ENCODE measurements around the gene CHL1.

CHL1 gene

DNA sequence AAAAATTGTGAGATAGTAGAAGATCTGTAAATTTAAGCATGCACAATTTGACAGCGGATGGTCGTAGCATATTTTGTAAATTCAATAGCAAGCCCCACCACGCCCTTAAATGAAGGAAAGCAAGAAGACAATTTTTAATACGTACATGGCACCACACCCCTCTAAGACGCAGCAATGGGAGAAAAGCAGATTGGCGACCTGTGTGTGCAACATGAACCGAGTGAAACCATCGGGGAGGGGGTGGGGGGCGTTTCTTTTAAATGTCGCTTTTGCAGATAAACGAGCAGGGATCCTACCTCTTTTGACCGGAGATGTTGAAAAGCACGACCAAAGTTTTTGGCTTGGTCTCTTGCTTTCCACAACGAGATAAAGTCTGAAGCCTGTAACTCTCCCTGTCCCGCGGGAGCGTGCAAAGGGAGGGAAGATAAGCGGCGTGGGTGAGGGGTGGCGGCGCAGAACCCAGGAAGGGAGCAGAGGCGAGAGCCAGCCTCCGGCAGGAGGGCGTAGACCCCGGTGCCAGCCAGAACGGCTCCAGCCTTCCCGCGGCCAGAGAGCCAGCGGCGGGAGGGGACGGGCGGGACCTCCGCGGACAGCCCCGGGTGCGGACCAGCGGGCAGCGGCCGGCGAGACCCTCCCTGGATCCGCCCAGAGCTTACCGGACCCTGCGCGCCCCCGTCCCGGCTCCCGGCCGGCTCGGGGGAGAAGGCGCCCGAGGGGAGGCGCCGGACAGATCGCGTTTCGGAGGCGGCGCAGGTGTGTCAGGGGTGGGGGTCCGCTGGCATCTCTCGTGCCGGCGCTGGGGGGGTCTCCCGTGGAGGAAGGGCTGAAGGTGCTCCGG is at the start of gene CHL1:
Gene CHL1, plus strand, starts transcription at position 453 of the 838 bp plus-strand sequence. CDS start 123,014 bp downstream, outside the sequence.
- no peak for DNase-seq (ENCODE audit: low spot score)

GRCh38 chr3:151614-152189 is 44.9 kb upstream of the CHL1 start:
- DNase-seq (ENCODE audit: low spot score): no peak

DNA sequence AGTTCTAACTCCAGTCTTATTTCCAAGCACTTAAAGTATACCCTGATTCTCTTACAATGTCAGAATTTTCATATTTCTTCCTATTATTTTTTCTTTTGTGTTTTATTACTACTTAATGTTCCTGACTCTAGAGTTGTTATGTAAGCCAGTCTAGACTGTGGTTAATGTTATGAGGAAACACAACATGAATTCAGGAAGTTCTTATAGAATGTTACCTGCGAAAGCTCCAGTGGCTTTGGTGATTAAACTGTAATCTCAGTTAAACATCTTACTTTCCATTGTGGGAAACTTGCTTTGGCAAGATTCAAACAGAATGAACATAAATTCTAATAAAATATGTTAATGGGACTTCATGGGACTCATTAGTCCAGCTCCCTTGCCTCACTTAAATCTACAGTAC is 36.6 kb upstream of the CHL1 start:
- no peak for DNase-seq (ENCODE audit: low spot score)

- DNase-seq (ENCODE audit: low spot score): no peak
These were observed 30.5 kb upstream of the CHL1 start for GRCh38 chr3:166071-166470.

- no peak for DNase-seq (ENCODE audit: low spot score)
These were observed 29.8 kb upstream of the CHL1 start for GRCh38 chr3:166799-167198.

DNA sequence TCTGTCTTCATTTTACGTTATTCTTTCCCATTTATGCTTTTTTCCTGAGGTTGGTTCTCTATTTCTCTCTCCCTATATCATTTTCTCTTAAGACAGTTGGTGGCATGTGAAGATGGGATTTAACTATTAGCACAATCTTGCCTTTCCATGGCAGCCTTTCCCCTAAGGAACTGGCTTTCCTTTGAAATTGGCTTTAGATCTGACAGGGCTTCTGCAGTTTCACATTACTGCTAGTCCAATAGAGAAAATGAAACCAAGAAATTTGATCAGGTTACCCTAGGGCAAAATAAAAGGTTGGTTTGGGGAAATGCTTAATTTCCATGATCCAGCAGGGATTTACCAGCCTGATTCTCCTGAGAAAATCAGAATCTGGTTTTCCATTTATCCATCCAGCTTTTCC is 22.7 kb upstream of the CHL1 start:
- DNase-seq (ENCODE audit: low spot score): no peak

GRCh38 chr3:184976-185375 is 11.6 kb upstream of the CHL1 start:
- no peak for DNase-seq (ENCODE audit: low spot score)

- DNase-seq (ENCODE audit: low spot score): no peak
These were observed 4.2 kb upstream of the CHL1 start for GRCh38 chr3:192215-192929.

- DNase-seq (ENCODE audit: low spot score): no peak
These were observed 2.6 kb upstream of the CHL1 start for GRCh38 chr3:194001-194400.

- no peak for DNase-seq (ENCODE audit: low spot score)
These were observed 2.1 kb upstream of the CHL1 start for GRCh38 chr3:194421-194820.

DNA sequence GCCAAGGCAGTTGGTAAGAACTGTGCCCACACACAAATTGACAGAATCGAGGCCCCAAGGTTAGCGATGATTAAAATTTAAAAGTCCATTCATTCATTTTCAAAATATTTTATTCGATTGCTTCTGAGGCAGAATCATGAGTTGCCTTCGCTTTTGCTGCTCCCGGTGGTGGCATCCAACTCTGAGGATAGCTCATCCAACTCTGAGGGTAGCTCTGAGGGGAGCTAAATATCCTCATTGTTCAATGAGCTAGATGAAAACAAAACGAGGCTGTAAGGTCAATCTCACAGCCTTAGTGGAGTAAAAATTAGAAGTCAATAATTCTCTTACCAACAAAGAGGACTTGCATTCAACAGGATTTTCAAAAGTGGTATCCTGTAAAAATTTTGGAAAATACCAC is 897 bp upstream of the CHL1 start:
- DNase-seq (ENCODE audit: low spot score): no peak

DNA sequence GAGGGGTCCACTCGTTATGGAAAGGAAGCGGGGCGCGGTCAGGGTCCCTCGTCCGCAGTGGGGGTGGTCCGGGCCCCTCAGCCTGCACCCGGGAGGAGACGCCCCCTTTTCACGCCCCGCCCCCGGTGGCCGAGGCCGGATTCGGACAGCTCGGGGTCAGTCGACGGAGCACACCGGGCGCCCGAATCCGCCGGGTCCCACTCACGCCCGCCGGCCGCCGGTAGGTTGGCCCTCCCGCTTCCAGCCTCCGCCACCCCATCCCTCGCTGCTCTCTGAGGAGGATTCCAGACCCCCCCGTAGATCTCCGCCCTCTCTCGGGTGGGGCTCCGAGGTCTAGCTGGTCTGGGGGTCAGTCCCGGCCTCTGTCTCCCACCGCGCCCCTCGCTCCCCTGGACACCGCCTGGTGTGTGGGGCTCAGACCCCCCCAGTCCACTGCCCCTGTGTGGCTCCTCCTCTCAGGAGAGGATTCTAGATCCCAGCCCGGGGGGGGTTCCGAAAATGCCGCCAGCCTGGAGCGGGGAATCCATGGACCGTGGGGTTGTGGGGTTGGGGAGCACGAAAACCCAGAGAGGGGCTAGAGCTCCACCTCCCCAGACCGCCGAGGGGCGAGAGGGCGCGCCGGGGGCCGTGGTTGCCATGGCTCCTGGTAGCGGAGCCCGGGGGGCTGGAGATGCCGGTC is 725 bp downstream of the CHL1 start:
- DNase-seq (ENCODE audit: low spot score): no peak

GRCh38 chr3:197828-198491 is 1.4 kb downstream of the CHL1 start:
- DNase-seq (ENCODE audit: low spot score): no peak

GRCh38 chr3:199835-200234 is 3.3 kb downstream of the CHL1 start:
- no peak for DNase-seq (ENCODE audit: low spot score)

DNA sequence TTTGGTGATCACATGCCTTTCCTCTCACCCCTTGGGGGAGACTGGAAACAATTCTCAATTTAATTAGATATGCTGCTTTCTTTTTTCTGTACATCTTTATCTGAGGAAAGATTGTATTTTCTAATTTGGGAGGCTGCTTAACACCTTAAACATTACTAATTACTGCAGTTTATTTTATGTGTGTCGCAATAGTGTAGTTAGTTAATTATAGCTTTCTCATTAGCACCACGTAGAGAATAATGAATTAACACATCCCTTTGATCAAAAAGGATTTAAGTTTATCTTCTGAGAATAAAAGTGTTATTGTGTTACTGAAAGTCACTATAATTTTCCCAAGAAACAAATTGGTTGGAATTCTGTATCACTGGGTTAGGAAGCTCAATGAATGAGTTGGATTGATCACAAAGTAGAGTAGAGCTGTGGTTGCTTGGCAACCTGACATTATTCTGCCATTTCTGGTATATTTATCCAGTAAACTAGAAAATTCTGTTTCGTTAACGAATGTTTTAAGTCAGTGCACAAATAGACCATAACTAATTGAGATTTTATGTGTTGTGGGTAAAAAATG is 4.3 kb downstream of the CHL1 start:
- no peak for DNase-seq (ENCODE audit: low spot score)

DNA sequence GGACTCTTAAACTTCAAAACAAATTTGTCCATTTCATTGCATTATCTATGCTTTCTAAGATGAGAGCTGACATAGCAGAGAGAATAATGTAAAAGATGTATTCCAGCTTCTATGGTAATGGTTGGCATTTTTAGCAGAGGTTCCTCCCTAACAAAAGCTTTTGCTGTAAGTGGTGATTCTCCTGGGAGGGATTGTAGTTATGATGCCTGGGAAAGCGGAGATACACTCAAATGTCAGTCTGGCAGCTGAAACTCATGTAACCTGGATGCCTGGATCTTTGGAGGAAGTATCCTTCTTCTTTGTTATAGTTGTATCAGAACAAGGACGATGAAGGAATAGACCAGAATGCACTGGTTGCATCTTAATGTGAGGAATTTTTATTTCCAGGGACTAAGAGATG is 7.5 kb downstream of the CHL1 start:
- DNase-seq (ENCODE audit: low spot score): no peak

- DNase-seq (ENCODE audit: low spot score): no peak
These were observed 11.4 kb downstream of the CHL1 start for GRCh38 chr3:207973-208372.

DNA sequence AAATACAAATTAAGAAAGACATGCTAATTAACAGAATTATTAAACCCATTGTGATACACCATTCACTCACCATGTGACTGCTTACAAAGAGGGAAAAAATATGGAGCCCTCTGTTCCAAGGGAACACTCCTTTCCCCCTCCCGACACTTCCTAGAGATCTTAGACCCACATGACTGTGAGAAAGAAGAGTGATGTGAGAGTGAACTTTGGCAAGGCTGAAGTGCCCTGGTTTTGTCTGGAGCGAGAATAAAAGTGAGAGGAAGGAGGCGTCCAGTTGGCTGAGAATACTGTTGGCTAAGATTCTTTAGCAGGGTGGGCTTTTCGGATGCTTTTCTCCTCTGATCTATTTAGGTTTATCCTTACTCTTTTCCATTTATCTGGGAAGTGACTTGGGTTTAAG is 14.1 kb downstream of the CHL1 start:
- no peak for DNase-seq (ENCODE audit: low spot score)

GRCh38 chr3:212432-212831 is 15.9 kb downstream of the CHL1 start:
- no peak for DNase-seq (ENCODE audit: low spot score)

DNA sequence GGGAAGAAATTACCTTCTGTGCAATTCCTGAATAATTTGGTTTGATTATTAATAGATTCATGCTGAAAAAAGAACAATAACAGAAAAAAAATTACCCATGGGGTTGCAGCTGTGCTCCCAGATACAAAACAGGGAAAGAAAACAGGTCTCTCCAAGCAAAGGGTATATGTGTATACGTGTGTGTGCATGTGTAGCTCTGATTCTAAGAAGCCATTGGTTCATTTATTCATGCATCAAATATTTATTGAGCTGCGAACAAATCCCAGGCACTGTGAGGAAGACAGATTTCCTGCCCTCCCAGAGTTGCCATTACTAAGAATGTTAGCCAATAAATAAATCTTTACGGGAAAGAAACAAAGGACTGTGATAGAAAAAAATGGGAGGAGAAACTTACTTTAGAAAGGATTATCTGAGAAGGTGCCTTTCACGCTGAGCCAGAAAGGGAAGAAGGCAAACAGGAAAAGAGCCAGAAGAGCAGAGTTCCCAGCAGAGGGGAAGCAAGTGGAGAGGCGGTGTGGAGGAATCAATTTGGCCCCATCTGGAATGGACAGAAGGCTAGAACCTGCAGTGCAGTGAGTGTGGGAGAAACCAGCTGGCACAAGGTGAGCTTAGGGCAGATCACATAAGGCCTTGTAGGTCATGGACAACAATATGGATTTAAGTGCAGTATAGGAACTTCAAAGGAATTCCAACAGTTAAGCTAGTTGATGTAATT is 20.7 kb downstream of the CHL1 start:
- no peak for DNase-seq (ENCODE audit: low spot score)

DNA sequence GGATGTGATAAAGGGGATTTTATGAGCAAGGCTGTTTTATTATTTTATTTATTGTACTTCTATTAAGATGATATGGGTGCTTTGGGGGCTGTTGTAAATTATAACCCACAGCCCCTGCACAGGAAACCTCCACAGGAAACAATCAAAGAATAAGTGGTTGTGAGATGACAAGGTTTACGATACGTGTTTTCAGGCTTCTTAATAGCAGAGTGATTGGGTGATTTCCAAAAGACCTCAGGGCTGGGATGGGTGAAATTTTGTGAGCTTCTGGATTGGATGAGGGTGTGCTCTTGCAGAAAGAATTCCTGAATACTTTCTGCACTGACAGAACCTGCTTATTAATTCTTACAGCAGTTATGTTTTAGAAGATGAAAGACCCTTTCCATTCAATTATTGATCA is 21.4 kb downstream of the CHL1 start:
- no peak for DNase-seq (ENCODE audit: low spot score)

All from putamen (tissue), 1 donor.